HG02610 (cell line): ENCODE results near the gene EEF1A2.

Source experiments
- ATAC-seq: cut with Tn5 transposase; IDR thresholded peaks from one replicate; pipeline ENCODE4 v1.9.1; 2021; ENCODE audit warnings: mild to moderate bottlenecking, moderate library complexity; ENCODE audit not compliant: unreplicated experiment

Gene EEF1A2

DNA sequence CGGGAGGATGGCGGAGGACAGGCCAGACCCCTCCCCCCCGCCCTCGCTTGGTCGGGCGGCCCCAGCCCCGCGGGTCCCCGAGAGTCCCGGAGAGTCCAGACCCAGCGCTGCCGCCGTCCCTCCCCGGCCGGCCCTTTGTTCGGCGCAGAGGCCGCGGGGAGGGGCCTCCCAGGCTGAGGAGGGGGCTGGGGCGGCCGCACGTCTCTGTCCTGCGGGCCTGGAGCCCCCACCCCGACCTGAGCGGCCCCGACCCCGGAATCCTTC is 27.2 kb downstream of the EEF1A2 start:
- no peak for ATAC-seq

DNA sequence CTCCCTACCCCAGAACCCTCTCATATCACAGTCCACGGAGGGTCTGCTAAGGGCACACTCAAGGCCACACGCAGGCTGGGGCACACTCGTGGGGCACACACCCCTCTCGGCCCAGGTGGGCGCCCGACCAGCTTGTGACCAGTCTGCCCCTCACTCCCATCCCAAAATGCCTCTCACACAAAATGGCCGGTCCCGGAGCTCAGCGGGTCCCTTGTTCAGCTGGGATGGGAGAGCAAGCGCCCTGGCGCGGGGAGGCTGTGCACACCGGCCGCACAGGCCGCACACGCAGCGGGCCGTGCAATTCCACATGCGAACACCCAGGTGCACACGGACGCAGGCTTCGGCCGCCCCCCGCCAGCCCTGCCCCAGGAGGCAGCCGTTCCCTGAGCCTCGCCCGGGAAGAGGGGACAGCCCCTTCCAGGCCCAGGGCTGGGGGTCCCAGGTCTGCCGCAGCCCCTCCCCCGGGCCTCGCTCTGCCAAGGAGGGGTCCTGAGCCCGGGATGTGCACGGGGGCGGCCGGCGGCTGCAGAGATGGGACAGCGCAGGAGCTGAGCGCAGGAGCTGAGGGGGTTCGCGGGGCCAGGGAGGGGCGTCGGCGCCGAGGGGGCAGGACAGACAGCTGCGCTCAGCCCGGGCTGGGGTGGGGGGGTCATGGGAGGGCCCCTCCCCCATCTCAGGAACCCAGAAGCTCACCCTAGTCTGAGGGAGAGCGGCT is 27.7 kb downstream of the EEF1A2 start:
- no peak for ATAC-seq

DNA sequence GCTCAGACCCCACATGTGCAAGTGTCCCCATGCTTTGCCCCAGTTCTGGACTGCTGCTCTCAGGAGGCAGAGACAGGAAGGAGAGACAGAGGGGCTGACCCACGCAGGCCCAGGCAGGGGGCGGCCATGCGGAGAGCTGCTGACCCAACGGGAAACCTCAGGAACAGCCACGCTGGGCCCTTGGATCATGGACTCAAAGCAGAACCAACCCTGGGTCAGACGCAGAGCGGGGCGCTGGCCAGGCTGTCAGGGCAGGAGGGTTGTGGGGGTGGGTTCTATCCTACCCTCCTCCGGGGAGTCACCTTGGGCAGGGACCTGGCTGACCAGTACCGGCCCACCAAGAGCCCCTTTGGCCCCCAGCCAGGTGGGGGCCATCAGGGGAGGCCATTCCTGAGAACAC is 28.5 kb downstream of the EEF1A2 start:
- no peak for ATAC-seq

- ATAC-seq, result no peak
Observed at GRCh38 chr20:63469713-63470101, 29.2 kb downstream of the EEF1A2 start.

GRCh38 chr20:63469019-63469712 is 29.7 kb downstream of the EEF1A2 start:
- ATAC-seq, result no peak

DNA sequence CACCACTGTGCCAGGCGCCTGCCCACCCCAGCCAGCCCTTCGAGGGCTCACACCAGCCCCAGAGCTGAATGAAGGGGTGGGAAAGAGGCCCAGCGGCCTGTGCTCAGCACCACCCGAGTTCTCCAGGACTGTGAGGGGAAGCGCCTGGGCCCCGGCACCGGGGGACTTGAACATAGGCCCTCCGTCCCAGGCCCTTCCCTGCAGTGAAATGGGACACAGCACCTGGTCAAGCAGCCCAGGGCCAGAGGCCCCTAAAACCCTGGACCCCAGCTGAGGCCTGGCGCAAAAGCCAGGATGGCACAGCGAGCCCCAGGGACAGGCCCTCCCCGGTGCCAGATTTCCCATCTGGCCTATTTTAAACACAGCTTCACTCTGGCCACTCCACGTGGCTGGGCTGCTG is 30.5 kb downstream of the EEF1A2 start:
- no peak for ATAC-seq

GRCh38 chr20:63467294-63468083 is 31.4 kb downstream of the EEF1A2 start:
- no peak for ATAC-seq

GRCh38 chr20:63466861-63467260 is 32.0 kb downstream of the EEF1A2 start:
- ATAC-seq, result no peak

GRCh38 chr20:63466250-63466825 is 32.5 kb downstream of the EEF1A2 start:
- ATAC-seq, result no peak

DNA sequence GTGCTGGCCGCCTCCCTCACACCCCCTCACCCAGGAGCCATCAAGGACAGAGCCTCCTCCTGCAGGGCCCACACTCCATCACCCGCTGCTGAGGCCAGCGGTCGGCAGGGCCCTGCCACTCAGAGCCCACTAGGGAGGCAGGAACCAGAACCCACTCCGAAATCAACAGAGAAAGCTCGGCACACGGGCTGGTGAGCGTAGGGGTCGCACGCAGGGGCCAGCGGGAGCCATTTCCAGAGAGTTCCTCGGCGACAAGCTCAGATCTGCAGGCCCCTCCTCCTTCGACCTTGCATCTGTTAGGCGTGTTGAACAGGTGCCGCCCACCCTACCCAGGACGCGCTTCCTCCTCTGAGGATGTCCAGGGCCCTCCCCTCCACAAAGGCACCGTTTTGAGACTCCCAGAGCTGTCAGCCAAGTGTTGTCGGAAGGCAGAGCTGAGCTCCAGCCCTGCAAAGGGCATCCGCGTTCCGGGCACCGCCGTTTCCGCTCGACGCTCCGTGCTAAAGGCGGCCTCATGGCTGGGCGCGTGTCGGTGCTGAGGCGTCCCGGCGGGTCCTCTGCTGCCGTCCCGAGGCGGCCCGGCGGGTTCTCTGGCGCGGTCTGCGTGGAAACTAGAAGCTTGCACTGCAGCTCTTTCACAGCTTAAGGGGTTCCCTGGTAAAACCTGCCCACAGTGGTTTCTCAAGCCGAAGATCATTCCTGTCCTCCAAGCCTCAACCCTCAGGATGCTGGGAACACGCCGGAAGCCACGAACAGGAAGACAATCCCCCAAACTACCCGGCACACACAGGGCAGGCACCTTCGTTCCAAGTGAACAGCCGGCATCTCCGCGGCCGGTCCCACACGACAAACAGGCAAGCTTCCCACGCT is 33.3 kb downstream of the EEF1A2 start:
- no peak for ATAC-seq

- no peak for ATAC-seq
Observed at GRCh38 chr20:63464289-63464635, 34.6 kb downstream of the EEF1A2 start.

- no peak for ATAC-seq
Observed at GRCh38 chr20:63463400-63464288, 35.2 kb downstream of the EEF1A2 start.

GRCh38 chr20:63462244-63462643 is 36.6 kb downstream of the EEF1A2 start:
- ATAC-seq, result no peak

DNA sequence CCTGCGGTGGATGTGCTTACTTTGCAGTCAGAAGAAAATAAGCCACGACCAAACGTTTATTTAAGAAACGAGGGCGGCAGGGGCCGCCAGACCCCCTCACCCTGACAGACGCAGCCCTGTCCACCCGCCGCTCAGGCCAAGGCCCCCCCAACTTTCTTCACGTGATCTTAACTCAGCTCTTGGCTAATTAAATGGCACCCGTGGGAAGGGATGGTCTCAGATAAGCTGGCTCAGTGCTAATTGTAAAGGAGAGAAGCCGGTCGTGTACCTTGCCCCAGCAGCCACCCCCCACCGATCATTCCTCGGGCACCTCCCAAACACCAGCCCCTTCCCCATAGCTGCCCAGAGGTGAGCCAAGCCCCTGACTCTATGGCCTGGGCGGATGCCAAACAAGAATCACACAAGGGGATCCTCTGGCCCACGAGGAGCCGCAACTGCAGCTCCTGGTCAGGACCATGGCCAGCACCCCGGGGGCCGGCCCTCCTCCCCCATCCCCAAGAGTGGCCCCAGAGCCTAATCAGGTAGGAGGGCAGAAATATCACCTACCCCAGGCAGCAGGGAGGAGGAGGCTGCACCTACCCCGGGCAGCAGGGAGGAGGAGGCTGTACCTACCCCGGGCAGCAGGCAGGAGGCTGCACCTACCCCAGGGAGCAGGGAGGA is 37.6 kb downstream of the EEF1A2 start:
- no peak for ATAC-seq

GRCh38 chr20:63459070-63459380 is 39.9 kb downstream of the EEF1A2 start:
- no peak for ATAC-seq

GRCh38 chr20:63458170-63459069 is 40.5 kb downstream of the EEF1A2 start:
- ATAC-seq, result no peak

DNA sequence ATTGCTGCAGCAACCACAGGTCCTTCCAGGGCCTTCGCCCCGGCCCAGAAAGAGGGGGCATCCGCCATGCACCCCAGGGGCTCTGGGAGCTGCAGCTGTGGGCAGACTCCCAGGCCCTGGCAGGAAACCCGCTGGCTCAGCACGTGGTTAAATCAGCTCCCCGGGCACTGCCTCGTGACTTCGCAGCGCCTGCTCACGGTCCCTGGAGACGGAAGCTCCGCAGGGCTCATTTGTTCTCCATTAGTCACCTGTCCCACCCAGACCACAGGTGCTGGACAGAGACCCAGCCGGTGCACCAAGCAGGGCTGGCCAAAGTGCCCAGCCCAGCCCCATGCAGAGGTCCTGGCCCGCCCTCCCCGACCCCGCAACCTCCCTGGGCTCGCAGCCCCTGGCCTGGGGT is 41.1 kb downstream of the EEF1A2 start:
- ATAC-seq, result no peak

DNA sequence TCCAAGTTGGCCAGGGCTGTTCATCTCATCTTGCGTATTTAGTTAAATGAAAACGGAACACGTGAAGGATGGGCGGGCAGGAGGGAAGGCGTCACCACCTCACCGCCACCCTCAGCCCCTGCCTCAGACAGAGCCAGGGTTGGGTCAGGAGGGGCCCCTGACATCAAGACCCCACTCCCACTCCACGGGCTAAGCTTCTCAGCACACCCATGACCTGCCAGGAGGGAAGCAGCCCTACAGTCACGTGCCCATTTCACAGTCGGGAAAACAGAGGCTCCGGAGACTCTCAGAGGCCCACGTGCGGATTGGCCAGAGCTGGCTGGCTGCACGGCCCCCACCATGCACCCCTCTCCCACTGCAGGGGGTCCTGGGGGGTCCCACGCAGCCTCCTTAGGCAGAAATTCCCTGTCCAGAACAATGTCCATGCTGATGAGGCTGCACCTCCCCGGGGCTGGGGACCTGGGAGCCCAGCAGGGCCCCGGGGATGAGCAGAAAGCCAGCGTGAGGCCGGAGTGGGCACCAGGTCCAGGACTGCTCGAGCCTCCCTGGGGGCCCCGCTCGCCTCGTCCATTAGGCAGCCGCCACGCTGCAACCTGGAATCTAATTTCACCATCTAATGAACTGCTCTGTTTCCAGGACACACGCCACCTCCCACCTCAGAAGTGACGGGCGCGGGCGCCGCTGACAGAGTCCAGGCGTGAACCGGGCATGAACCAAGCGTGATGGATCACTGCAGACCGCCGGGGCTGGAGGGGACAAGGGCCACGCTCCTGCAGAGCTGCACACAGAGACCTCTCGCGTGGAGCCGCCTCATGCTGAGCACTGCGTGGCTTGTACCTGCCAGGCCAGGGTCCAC is 42.2 kb downstream of the EEF1A2 start:
- no peak for ATAC-seq
